ENCODE measurements around the gene PRR15.

The PRR15 gene
- long read RNA-seq, transcript PRR15-202 (2 exons, 503 nt) = major isoform, 5 of 8 reads
- long read RNA-seq, partial matches to known transcripts = 0 of 8 reads
- long read RNA-seq, other reads (novel, unspliced or antisense) = 3 of 8 reads

- peak within 1 kb of the TSS; percentile 47 for H3K4me3 ChIP-seq (replicated peaks; ENCODE audit: insufficient read depth, low read length)
- TF ChIP-seq REST (IDR thresholded peaks at IDR 0.05; ENCODE audit: insufficient replicate concordance, low read depth) = no peak
- no peak for TF ChIP-seq CTCF (IDR thresholded peaks at IDR 0.05; ENCODE audit: insufficient read depth, low read length)
- TF ChIP-seq SPI1 (IDR thresholded peaks at IDR 0.05; ENCODE audit: borderline replicate concordance, low read depth) = no peak
- no peak for TF ChIP-seq POLR2AphosphoS5 (IDR thresholded peaks at IDR 0.05; ENCODE audit: low read depth)
- no peak for TF ChIP-seq GABPA (IDR thresholded peaks at IDR 0.05; ENCODE audit: low read depth)
- no peak for DNase-seq (ENCODE audit: low read depth in 1 of 2, low spot score in 1 of 2)
Measured at GRCh38 chr7:29563590-29564495, at the start of gene PRR15. TSS of gene PRR15 (plus strand) at chr7:29563835. CDS start at chr7:29566330, 2,495 bp downstream.

GRCh38 chr7:29516491-29516890, 47.1 kb upstream of the PRR15 start:
- Histone ChIP-seq H3K27ac (replicated peaks) (no peak overlapping the region), H3K27me3 (ENCODE audit: insufficient read depth, poor library complexity, severe bottlenecking) (no peaks in the 10 kb centered on the region), H3K4me3 (replicated peaks; ENCODE audit: insufficient read depth, low read length) (no peak overlapping the region)
- DNase-seq (ENCODE audit: low read depth in 1 of 2, low spot score in 1 of 2) = no peak
- TF ChIP-seq REST (IDR thresholded peaks at IDR 0.05; ENCODE audit: insufficient replicate concordance, low read depth) (no peak), POLR2AphosphoS5 (IDR thresholded peaks at IDR 0.05; ENCODE audit: low read depth) (no peak), SPI1 (IDR thresholded peaks at IDR 0.05; ENCODE audit: borderline replicate concordance, low read depth) (no peak)

More at GRCh38 chr7:29563590-29564495, at the start of gene PRR15:
- no peak within 1 kb of the TSS for H3K27ac ChIP-seq (replicated peaks)
- peaks cover 60% of the 10 kb centered on the region for H3K27me3 ChIP-seq (ENCODE audit: insufficient read depth, poor library complexity, severe bottlenecking)

- Histone ChIP-seq H3K27ac (replicated peaks) (no peak overlapping the region), H3K4me3 (replicated peaks; ENCODE audit: insufficient read depth, low read length) (no peak overlapping the region), H3K27me3 (ENCODE audit: insufficient read depth, poor library complexity, severe bottlenecking) (peaks cover 4% of the 10 kb centered on the region)
- no peak for TF ChIP-seq POLR2AphosphoS5 (IDR thresholded peaks at IDR 0.05; ENCODE audit: low read depth)
- no peak for TF ChIP-seq REST (IDR thresholded peaks at IDR 0.05; ENCODE audit: insufficient replicate concordance, low read depth)
- no peak for TF ChIP-seq SPI1 (IDR thresholded peaks at IDR 0.05; ENCODE audit: borderline replicate concordance, low read depth)
- no peak for DNase-seq (ENCODE audit: low read depth in 1 of 2, low spot score in 1 of 2)
Measured at GRCh38 chr7:29518616-29519015, 45.0 kb upstream of the PRR15 start.

GRCh38 chr7:29523728-29524127, 39.9 kb upstream of the PRR15 start:
- DNase-seq (ENCODE audit: low read depth in 1 of 2, low spot score in 1 of 2) = no peak
- TF ChIP-seq CTCF (IDR thresholded peaks at IDR 0.05; ENCODE audit: insufficient read depth, low read length) = no peak
- no peak for TF ChIP-seq POLR2AphosphoS5 (IDR thresholded peaks at IDR 0.05; ENCODE audit: low read depth)
- TF ChIP-seq GABPA (IDR thresholded peaks at IDR 0.05; ENCODE audit: low read depth) = no peak
- no peak for TF ChIP-seq REST (IDR thresholded peaks at IDR 0.05; ENCODE audit: insufficient replicate concordance, low read depth)
- TF ChIP-seq SPI1 (IDR thresholded peaks at IDR 0.05; ENCODE audit: borderline replicate concordance, low read depth) = no peak
- peaks cover 4% of the 10 kb centered on the region for H3K27me3 ChIP-seq (ENCODE audit: insufficient read depth, poor library complexity, severe bottlenecking)
- H3K27ac ChIP-seq (replicated peaks) = no peak overlapping the region
- no peak overlapping the region for H3K4me3 ChIP-seq (replicated peaks; ENCODE audit: insufficient read depth, low read length)
